Measurements from ENCODE around the gene EIF5.

- TF ChIP-seq CTCF (conservative IDR thresholded peaks at IDR 0.05; ENCODE audit: low read length): no peak
- TF ChIP-seq EZH2phosphoT487 (IDR thresholded peaks at IDR 0.05; ENCODE audit: borderline replicate concordance, low read depth, low read length): no peak
Observed at GRCh38 chr14:103290494-103290893, 43.5 kb upstream of the EIF5 start.

Data from OCI-LY7 (cell line).